CD4-positive, alpha-beta T cell (primary cell): ENCODE measurements around the gene CCT2. TPM values are rescaled to one million over a fixed set of nuclear protein-coding genes. Genes with fewer than 3 reads are reported as not detected.

Experiments
- ATAC-seq: fragments of 200-7000 bp; cut with Tn5 transposase; one replicate; pipeline ENCODE4 v1.10.0; 2022; ENCODE audit warnings: mild to moderate bottlenecking; ENCODE audit not compliant: poor library complexity
- CTCF ChIA-PET: fragments of 350-600 bp; sonication (Branson Sonifier 250); formaldehyde crosslinking; loops from one replicate; lab custom pipeline; 2021; ENCODE audit warnings: antibody characterized with exemption, inconsistent platforms; lab: Charles Lee
- POLR2A ChIA-PET: fragments of 350-600 bp; sonication (Branson Sonifier 250); formaldehyde crosslinking; loops from one replicate; lab custom pipeline; 2021; ENCODE audit warnings: antibody characterized with exemption, inconsistent platforms; lab: Charles Lee
- DNase-seq, 14 experiments: peaks; one replicate each; pipeline ENCODE4 v3.0.0-alpha.2; 2013 to 2020; ENCODE audit warnings: mixed read lengths in 2 of 14
- H3K27ac ChIP-seq, 2 donors: one replicate each; pipeline versions ENCODE4 v1.5.1 to v1.7.0; 2013; ENCODE audit warnings: low read length in 2 of 2, low read depth in 1 of 2, mild to moderate bottlenecking in 1 of 2
- H3K27me3 ChIP-seq, 2 experiments: 1 replicate in 1 of 2; 2 replicates in 1 of 2; pipeline versions ENCODE4 v1.6.1 to v1.7.0; 2013; ENCODE audit warnings: low read length in 2 of 2, control low read depth in 1 of 2, mild to moderate bottlenecking in 1 of 2, moderate library complexity in 1 of 2; ENCODE audit not compliant: insufficient read depth in 2 of 2, control insufficient read depth in 1 of 2
- H3K36me3 ChIP-seq: one replicate; pipeline ENCODE4 v1.6.1; 2013; ENCODE audit warnings: low read length, control low read depth; ENCODE audit not compliant: insufficient read depth
- H3K4me1 ChIP-seq: one replicate; pipeline ENCODE4 v1.6.1; 2013; ENCODE audit warnings: low read length, control low read depth; ENCODE audit not compliant: insufficient read depth
- H3K4me3 ChIP-seq: one replicate; pipeline ENCODE4 v1.5.1; 2013; ENCODE audit warnings: mild to moderate bottlenecking, low read length, moderate library complexity
- H3K9me3 ChIP-seq, 2 experiments: 1 replicate in 1 of 2; 2 replicates in 1 of 2; pipeline versions ENCODE4 v1.6.1 to v1.7.0; 2013; ENCODE audit warnings: low read length in 2 of 2, mild to moderate bottlenecking in 2 of 2, control low read depth in 1 of 2, moderate library complexity in 1 of 2; ENCODE audit not compliant: control insufficient read depth in 1 of 2, insufficient read depth in 1 of 2
- H3K27ac Mint-ChIP-seq: one replicate; pipeline ENCODE4 v1.8.0; 2020; ENCODE audit warnings: mixed read lengths
- H3K27me3 Mint-ChIP-seq: one replicate; pipeline ENCODE4 v1.8.0; 2021; ENCODE audit warnings: mixed read lengths
- H3K36me3 Mint-ChIP-seq: one replicate; pipeline ENCODE4 v1.8.0; 2021; ENCODE audit warnings: low read depth, mixed read lengths
- H3K4me1 Mint-ChIP-seq: one replicate; pipeline ENCODE4 v1.8.0; 2021; ENCODE audit warnings: low read depth, mixed read lengths
- H3K4me3 Mint-ChIP-seq: one replicate; pipeline ENCODE4 v1.8.0; 2020; ENCODE audit warnings: mild to moderate bottlenecking, mixed read lengths
- H3K9me3 Mint-ChIP-seq: one replicate; pipeline ENCODE4 v1.8.0; 2020; ENCODE audit warnings: mixed read lengths
- CTCF ChIP-seq: fragments of 200-600 bp; IDR thresholded peaks from one replicate; pipeline ENCODE4 v1.8.0; 2022; ENCODE audit warnings: antibody characterized with exemption, mild to moderate bottlenecking
- intact Hi-C, 2 experiments: fragments of 100-400 bp; cut with DNase I in 1 of 2; cut with micrococcal nuclease in 1 of 2; formaldehyde crosslinking; loops; one replicate each; pipeline versions ENCODE4 v1.15.1 to v1.9.0; 2023 to 2025; cut with DNase I, micrococcal nuclease
- total RNA-seq, 174 experiments: library from RNA in 2 of 174; stranded (reverse) in 2 of 174; gene quantifications; one replicate each; pipeline ENCODE4 v1.2.3 and lab custom pipeline; 2021 to 2026

Gene CCT2
- total RNA-seq, 2 experiments from 2014 or later = 173 to 177 TPM

- no peak for DNase-seq
- ATAC-seq = no peak
- no peaks in the 10 kb centered on the region for H3K27me3 Mint-ChIP-seq
- H3K27ac Mint-ChIP-seq = no peak overlapping the region
- no peaks in the 10 kb centered on the region for H3K4me1 Mint-ChIP-seq
- peaks cover 40% of the 10 kb centered on the region for H3K36me3 ChIP-seq
- no peaks in the 10 kb centered on the region for H3K9me3 ChIP-seq
- ChIA-PET POLR2A (interaction anchor here (0.8 kb wide), 1 partner anchor 10 kb away, joined by 4 read pairs; the partner anchor contains the start of gene CCT2), CTCF (no interaction called here)
- H3K27ac ChIP-seq = no peak overlapping the region
- peaks cover 46% of the 10 kb centered on the region for H3K36me3 Mint-ChIP-seq
- intact Hi-C loops = no loop called here
- no peaks in the 10 kb centered on the region for H3K27me3 ChIP-seq
- no peak overlapping the region for H3K4me3 ChIP-seq
- no peak overlapping the region for H3K4me3 Mint-ChIP-seq
- no peaks in the 10 kb centered on the region for H3K4me1 ChIP-seq
- no peaks in the 10 kb centered on the region for H3K9me3 Mint-ChIP-seq
- TF ChIP-seq CTCF = no peak
Measured at GRCh38 chr12:69575346-69575745, 9.9 kb upstream of the CCT2 start.

- CTCF ChIA-PET = interaction anchor here (1.4 to 2.2 kb wide), 2 partner anchors 8 to 221 kb away, joined by 9 to 15 read pairs; no protein-coding TSS in a partner anchor
- Mint-ChIP-seq H3K27ac (no peak overlapping the region), H3K36me3 (peaks cover 24% of the 10 kb centered on the region), H3K4me1 (no peaks in the 10 kb centered on the region), H3K27me3 (no peaks in the 10 kb centered on the region), H3K9me3 (no peaks in the 10 kb centered on the region), H3K4me3 (no peak overlapping the region)
- Histone ChIP-seq H3K9me3 (no peaks in the 10 kb centered on the region), H3K4me3 (no peak overlapping the region), H3K27ac (no peak overlapping the region), H3K27me3 (no peaks in the 10 kb centered on the region), H3K36me3 (peaks cover 24% of the 10 kb centered on the region), H3K4me1 (no peaks in the 10 kb centered on the region)
- intact Hi-C loops = no loop called here
- POLR2A ChIA-PET = no interaction called here
- ATAC-seq (no peak), DNase-seq (no peak)
- no peak for TF ChIP-seq CTCF
Measured at GRCh38 chr12:69578283-69578682, 7.0 kb upstream of the CCT2 start.

- H3K4me3 Mint-ChIP-seq = no peak overlapping the region
- H3K4me1 Mint-ChIP-seq = peaks cover 3% of the 10 kb centered on the region
- POLR2A ChIA-PET = interaction anchor here (0.7 kb wide), 1 partner anchor 1343 kb away, joined by 4 read pairs; no protein-coding TSS in a partner anchor
- H3K27ac ChIP-seq = no peak overlapping the region
- H3K4me1 ChIP-seq = no peaks in the 10 kb centered on the region
- H3K27me3 ChIP-seq = no peaks in the 10 kb centered on the region
- H3K9me3 Mint-ChIP-seq = no peaks in the 10 kb centered on the region
- intact Hi-C loops = no loop called here
- DNase-seq (no peak), ATAC-seq (no peak)
- no peak overlapping the region for H3K27ac Mint-ChIP-seq
- peaks cover 21% of the 10 kb centered on the region for H3K36me3 Mint-ChIP-seq
- H3K27me3 Mint-ChIP-seq = no peaks in the 10 kb centered on the region
- H3K4me3 ChIP-seq = no peak overlapping the region
- no peaks in the 10 kb centered on the region for H3K9me3 ChIP-seq
- TF ChIP-seq CTCF = no peak
- peaks cover 17% of the 10 kb centered on the region for H3K36me3 ChIP-seq
- CTCF ChIA-PET = interaction anchor here (1.4 to 2.2 kb wide), 2 partner anchors 9 to 222 kb away, joined by 9 to 15 read pairs; no protein-coding TSS in a partner anchor
Measured at GRCh38 chr12:69579029-69579428, 6.2 kb upstream of the CCT2 start.
